ENCODE data around the gene SOBP.

The SOBP gene

GRCh38 chr6:107511511-107511993 lies 21.6 kb downstream of the SOBP start:
- Histone ChIP-seq H3K9ac (ENCODE audit: low read depth, low read length) (no peak overlapping the region), H4K20me1 (ENCODE audit: insufficient read depth, low read length) (no peaks in the 10 kb centered on the region), H2AFZ (ENCODE audit: low read depth, low read length) (no peak overlapping the region), H3K27me3 (ENCODE audit: insufficient read depth, low read length, poor library complexity) (no peaks in the 10 kb centered on the region), H3K79me2 (ENCODE audit: insufficient read depth, low read length) (no peaks in the 10 kb centered on the region), H3K27ac (ENCODE audit: low read length) (no peak overlapping the region), H3K4me1 (ENCODE audit: insufficient read depth, low read length) (no peaks in the 10 kb centered on the region), H3K36me3 (ENCODE audit: insufficient read depth, low read length) (peaks cover 33% of the 10 kb centered on the region; the same call in 1 of the 2 replicates), H3K4me3 (ENCODE audit: low read depth in 1 of 2, low read length in 2 of 2) (no peak overlapping the region), H3K9me3 (ENCODE audit: insufficient read depth, low read length, severe bottlenecking) (peaks cover 14% of the 10 kb centered on the region), H3K4me2 (ENCODE audit: insufficient read depth, low read length) (no peak overlapping the region)
- DNase-seq (no peak), ATAC-seq (ENCODE audit: insufficient read depth, low read depth) (no peak)
- no peak for TF ChIP-seq EZH2 (IDR thresholded peaks at IDR 0.05; ENCODE audit: borderline replicate concordance, low read depth, low read length, severe bottlenecking)
- TF ChIP-seq, protein P1, sequence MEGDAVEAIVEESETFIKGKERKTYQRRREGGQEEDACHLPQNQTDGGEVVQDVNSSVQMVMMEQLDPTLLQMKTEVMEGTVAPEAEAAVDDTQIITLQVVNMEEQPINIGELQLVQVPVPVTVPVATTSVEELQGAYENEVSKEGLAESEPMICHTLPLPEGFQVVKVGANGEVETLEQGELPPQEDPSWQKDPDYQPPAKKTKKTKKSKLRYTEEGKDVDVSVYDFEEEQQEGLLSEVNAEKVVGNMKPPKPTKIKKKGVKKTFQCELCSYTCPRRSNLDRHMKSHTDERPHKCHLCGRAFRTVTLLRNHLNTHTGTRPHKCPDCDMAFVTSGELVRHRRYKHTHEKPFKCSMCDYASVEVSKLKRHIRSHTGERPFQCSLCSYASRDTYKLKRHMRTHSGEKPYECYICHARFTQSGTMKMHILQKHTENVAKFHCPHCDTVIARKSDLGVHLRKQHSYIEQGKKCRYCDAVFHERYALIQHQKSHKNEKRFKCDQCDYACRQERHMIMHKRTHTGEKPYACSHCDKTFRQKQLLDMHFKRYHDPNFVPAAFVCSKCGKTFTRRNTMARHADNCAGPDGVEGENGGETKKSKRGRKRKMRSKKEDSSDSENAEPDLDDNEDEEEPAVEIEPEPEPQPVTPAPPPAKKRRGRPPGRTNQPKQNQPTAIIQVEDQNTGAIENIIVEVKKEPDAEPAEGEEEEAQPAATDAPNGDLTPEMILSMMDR (IDR thresholded peaks at IDR 0.05; ENCODE audit: borderline replicate concordance, extremely low read depth, low read length, poor library complexity, severe bottlenecking) = no peak

DNA sequence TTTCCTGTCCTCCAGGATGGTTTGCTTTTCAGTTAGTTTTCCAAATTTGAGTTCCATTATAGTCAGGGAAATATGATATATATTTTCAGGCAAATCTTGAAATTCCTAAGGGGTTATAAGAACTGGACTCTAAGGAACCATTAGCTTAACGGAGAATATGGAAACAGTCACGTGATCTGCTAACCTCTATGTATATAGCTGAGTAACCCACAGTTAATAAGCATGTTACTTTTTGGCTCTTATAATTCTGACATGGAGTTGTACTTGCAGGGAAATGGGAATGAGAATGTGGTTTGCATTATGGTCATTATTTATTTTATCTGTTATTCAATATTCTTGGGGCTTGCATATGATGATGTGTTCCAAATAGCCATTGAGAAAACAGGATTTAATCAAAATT lies 23.3 kb downstream of the SOBP start:
- H3K79me2 ChIP-seq (ENCODE audit: insufficient read depth, low read length) = no peaks in the 10 kb centered on the region
- H2AFZ ChIP-seq (ENCODE audit: low read depth, low read length) = no peak overlapping the region
- no peak overlapping the region for H3K9ac ChIP-seq (ENCODE audit: low read depth, low read length)
- peaks cover 33% of the 10 kb centered on the region; the same call in 1 of the 2 replicates for H3K36me3 ChIP-seq (ENCODE audit: insufficient read depth, low read length)
- DNase-seq (no peak), ATAC-seq (ENCODE audit: insufficient read depth, low read depth) (no peak)
- H3K4me2 ChIP-seq (ENCODE audit: insufficient read depth, low read length) = no peak overlapping the region
- no peaks in the 10 kb centered on the region for H3K4me1 ChIP-seq (ENCODE audit: insufficient read depth, low read length)
- TF ChIP-seq, protein P1 (IDR thresholded peaks at IDR 0.05; ENCODE audit: borderline replicate concordance, extremely low read depth, low read length, poor library complexity, severe bottlenecking) = no peak
- no peak for TF ChIP-seq EZH2 (IDR thresholded peaks at IDR 0.05; ENCODE audit: borderline replicate concordance, low read depth, low read length, severe bottlenecking)
- H4K20me1 ChIP-seq (ENCODE audit: insufficient read depth, low read length) = no peaks in the 10 kb centered on the region
- H3K4me3 ChIP-seq (ENCODE audit: low read depth in 1 of 2, low read length in 2 of 2) = no peak overlapping the region
- H3K27ac ChIP-seq (ENCODE audit: low read length) = no peak overlapping the region
- no peaks in the 10 kb centered on the region for H3K27me3 ChIP-seq (ENCODE audit: insufficient read depth, low read length, poor library complexity)
- H3K9me3 ChIP-seq (ENCODE audit: insufficient read depth, low read length, severe bottlenecking) = peaks cover 14% of the 10 kb centered on the region

- Histone ChIP-seq H3K79me2 (ENCODE audit: insufficient read depth, low read length) (no peaks in the 10 kb centered on the region), H3K36me3 (ENCODE audit: insufficient read depth, low read length) (peaks cover 33% of the 10 kb centered on the region; the same call in 1 of the 2 replicates)
These were observed 26.0 kb downstream of the SOBP start for GRCh38 chr6:107515955-107516354.

More at GRCh38 chr6:107515955-107516354, 26.0 kb downstream of the SOBP start:
- no peak overlapping the region for H3K4me3 ChIP-seq (ENCODE audit: low read depth in 1 of 2, low read length in 2 of 2)
- no peaks in the 10 kb centered on the region for H3K4me1 ChIP-seq (ENCODE audit: insufficient read depth, low read length)
- no peak overlapping the region for H2AFZ ChIP-seq (ENCODE audit: low read depth, low read length)
- no peak for DNase-seq
- H3K27me3 ChIP-seq (ENCODE audit: insufficient read depth, low read length, poor library complexity) = no peaks in the 10 kb centered on the region
- H4K20me1 ChIP-seq (ENCODE audit: insufficient read depth, low read length) = no peaks in the 10 kb centered on the region
- no peak overlapping the region for H3K27ac ChIP-seq (ENCODE audit: low read length)
- no peak for TF ChIP-seq EZH2 (IDR thresholded peaks at IDR 0.05; ENCODE audit: borderline replicate concordance, low read depth, low read length, severe bottlenecking)
- TF ChIP-seq, protein P1 (IDR thresholded peaks at IDR 0.05; ENCODE audit: borderline replicate concordance, extremely low read depth, low read length, poor library complexity, severe bottlenecking) = no peak
- peaks cover 14% of the 10 kb centered on the region for H3K9me3 ChIP-seq (ENCODE audit: insufficient read depth, low read length, severe bottlenecking)
- no peak overlapping the region for H3K9ac ChIP-seq (ENCODE audit: low read depth, low read length)
- no peak for ATAC-seq (ENCODE audit: insufficient read depth, low read depth)
- H3K4me2 ChIP-seq (ENCODE audit: insufficient read depth, low read length) = no peak overlapping the region
